Measurements from ENCODE around the gene OR11A1.

GRCh38 chr6:29465279-29465678, 8.4 kb upstream of the OR11A1 start:
- no peak for TF ChIP-seq CTCF (conservative IDR thresholded peaks at IDR 0.05; ENCODE audit: low read depth, low read length)
- TF ChIP-seq EZH2 (IDR thresholded peaks at IDR 0.05; ENCODE audit: borderline replicate concordance, low read depth, low read length, poor library complexity, severe bottlenecking), result no peak
